ENCODE results near the gene ADCY4. TPM values are rescaled to one million over a fixed set of nuclear protein-coding genes. Genes with fewer than 3 reads are reported as not detected.

The ADCY4 gene
- total RNA-seq, 1 donor from 2014 or later = 2.3 TPM

DNA sequence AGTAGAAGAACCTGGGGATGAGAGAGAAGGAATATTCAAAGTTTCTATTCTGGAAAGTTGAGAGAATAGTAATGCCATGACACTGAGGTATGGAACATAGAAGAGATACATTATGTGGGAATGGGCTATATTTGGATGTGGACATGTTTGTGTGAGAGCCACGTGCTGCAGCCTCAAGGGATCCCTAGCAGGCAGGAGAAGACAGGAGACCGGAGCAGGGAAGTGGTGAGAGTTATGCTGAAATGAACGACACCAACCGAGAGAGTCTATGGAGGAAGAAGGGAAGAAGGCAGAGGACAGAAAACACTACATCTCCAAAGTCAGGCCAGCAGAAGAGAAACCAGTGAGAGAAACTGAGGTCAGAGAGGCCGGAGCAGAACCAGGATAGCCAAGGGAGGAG lies 14.9 kb upstream of the ADCY4 start:
- no peaks in the 10 kb centered on the region for H3K36me3 Mint-ChIP-seq (ENCODE audit: low read depth)
- ChIA-PET CTCF (interaction anchor here (0.6 to 1.1 kb wide), 3 partner anchors 16 to 88 kb away, joined by 3 to 4 read pairs (median 3); no protein-coding TSS in a partner anchor), POLR2A (no interaction called here)
- H3K4me3 Mint-ChIP-seq = no peak overlapping the region
- intact Hi-C loops (cut with micrococcal nuclease) = no loop called here
- H3K27me3 Mint-ChIP-seq = peaks cover 43% of the 10 kb centered on the region
- no peak for DNase-seq
- no peaks in the 10 kb centered on the region for H3K9me3 Mint-ChIP-seq
- no peaks in the 10 kb centered on the region for H3K4me1 Mint-ChIP-seq
- ATAC-seq (ENCODE audit: low read depth) = no peak
- TF ChIP-seq, protein P1, sequence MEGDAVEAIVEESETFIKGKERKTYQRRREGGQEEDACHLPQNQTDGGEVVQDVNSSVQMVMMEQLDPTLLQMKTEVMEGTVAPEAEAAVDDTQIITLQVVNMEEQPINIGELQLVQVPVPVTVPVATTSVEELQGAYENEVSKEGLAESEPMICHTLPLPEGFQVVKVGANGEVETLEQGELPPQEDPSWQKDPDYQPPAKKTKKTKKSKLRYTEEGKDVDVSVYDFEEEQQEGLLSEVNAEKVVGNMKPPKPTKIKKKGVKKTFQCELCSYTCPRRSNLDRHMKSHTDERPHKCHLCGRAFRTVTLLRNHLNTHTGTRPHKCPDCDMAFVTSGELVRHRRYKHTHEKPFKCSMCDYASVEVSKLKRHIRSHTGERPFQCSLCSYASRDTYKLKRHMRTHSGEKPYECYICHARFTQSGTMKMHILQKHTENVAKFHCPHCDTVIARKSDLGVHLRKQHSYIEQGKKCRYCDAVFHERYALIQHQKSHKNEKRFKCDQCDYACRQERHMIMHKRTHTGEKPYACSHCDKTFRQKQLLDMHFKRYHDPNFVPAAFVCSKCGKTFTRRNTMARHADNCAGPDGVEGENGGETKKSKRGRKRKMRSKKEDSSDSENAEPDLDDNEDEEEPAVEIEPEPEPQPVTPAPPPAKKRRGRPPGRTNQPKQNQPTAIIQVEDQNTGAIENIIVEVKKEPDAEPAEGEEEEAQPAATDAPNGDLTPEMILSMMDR (IDR thresholded peaks at IDR 0.05) = no peak
- H3K27ac Mint-ChIP-seq = no peak overlapping the region

DNA sequence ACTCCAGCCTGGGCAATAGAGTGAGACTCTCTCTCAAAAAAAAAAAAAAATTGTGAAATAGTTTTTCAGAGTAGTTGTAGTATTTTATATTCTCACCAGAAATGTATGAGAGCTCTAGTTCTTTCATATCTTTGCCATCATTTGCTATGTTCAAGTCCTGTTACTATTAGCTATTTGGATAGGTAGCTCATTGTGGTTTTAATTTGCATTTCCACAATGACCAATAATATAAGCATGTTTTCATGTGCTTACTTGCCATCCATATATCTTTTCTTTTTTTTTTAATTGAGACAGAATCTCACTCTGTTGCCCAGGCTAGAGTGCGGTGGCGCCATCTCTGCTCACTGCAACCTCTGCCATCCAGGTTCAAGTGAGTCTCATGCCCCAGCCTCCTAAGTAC lies 13.3 kb upstream of the ADCY4 start:
- Mint-ChIP-seq H3K27ac (no peak overlapping the region), H3K36me3 (ENCODE audit: low read depth) (no peaks in the 10 kb centered on the region), H3K4me3 (no peak overlapping the region), H3K4me1 (no peaks in the 10 kb centered on the region), H3K9me3 (no peaks in the 10 kb centered on the region), H3K27me3 (peaks cover 41% of the 10 kb centered on the region)
- DNase-seq (no peak), ATAC-seq (ENCODE audit: low read depth) (no peak)
- TF ChIP-seq, protein P1 (IDR thresholded peaks at IDR 0.05) = no peak
- intact Hi-C loops (cut with micrococcal nuclease) = no loop called here
- ChIA-PET POLR2A (interaction anchor here (0.6 to 1.8 kb wide), 2 partner anchors 83 to 367 kb away, joined by 4 read pairs; no protein-coding TSS in a partner anchor), CTCF (interaction anchor here (0.6 to 4.9 kb wide), 2 partner anchors 14 to 105 kb away, joined by 4 to 22 read pairs; partner anchors contain the start of gene ADCY4)

DNA sequence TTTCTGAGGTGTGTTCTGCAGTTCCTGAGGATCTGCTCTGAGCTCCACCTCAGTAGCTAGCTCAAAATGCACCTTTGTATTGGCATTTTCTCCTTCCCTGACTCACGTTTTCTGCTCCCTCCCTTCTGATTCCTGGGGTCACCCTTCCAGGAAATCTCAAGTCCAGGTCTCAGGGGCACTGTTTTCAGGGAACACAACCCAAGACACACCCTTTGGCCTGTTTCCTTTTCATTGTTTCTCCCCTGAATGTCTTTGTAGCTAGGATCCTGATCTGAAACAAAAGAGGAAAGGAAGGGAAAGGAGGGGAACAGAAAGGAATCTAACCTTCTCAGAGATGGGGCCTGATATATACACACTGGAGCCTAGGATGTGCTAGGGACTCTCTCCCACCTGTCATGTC lies 12.3 kb upstream of the ADCY4 start:
- ChIA-PET CTCF (interaction anchor here (1.9 to 4.9 kb wide), 2 partner anchors 13 to 84 kb away, joined by 4 to 22 read pairs; partner anchors contain the start of gene ADCY4), POLR2A (interaction anchor here (1.8 kb wide), 1 partner anchor 84 kb away, joined by 4 read pairs; no protein-coding TSS in a partner anchor)
- TF ChIP-seq, protein P1 (IDR thresholded peaks at IDR 0.05) = no peak
- Mint-ChIP-seq H3K27me3 (peaks cover 36% of the 10 kb centered on the region), H3K36me3 (ENCODE audit: low read depth) (no peaks in the 10 kb centered on the region), H3K4me3 (no peak overlapping the region), H3K27ac (no peak overlapping the region), H3K4me1 (no peaks in the 10 kb centered on the region), H3K9me3 (no peaks in the 10 kb centered on the region)
- no peak for ATAC-seq (ENCODE audit: low read depth)
- DNase-seq = no peak
- intact Hi-C loops (cut with micrococcal nuclease) = no loop called here

DNA sequence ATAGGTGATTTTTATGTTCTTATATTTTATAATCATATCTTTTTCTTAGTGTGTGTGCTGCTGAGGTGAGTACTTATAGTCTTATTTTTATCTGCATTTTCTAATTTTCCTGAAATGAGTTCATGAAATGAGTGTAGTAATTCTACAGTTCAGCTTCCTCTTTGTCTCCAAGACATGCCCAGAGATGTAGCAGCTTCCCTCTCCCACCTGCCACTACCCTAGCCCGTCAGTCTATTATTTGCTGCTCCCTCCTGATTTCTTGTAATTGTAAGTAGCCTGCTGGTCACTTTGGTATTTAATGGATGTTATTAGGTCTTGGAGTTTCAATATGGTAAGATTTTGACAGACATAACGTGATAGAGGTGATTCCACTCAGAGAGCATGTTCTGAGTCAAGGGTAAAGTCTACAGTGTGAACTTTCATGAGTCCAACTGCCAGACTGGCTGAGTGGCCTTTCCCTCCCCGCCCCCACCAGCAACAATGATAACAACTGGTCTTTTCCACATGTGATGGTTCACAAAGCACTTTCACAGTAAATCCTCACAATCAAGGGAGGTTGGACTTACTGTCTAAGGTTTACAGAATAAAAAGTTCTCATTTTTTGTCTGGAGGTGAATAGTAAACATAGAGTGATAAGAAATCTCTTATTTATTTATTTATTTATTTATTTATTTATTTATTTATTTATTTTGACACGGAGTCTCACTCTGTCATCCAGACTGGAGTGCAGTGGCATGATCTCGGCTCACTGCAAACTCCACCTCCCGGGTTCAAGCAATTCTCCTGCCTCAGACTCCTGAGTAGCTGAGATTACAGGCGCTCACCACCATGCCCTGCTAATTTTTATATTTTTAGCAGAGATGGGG lies 9.2 kb upstream of the ADCY4 start:
- Mint-ChIP-seq H3K4me1 (peaks cover 8% of the 10 kb centered on the region), H3K27me3 (peaks cover 20% of the 10 kb centered on the region), H3K36me3 (ENCODE audit: low read depth) (peaks cover 3% of the 10 kb centered on the region), H3K9me3 (no peaks in the 10 kb centered on the region), H3K4me3 (no peak overlapping the region), H3K27ac (no peak overlapping the region)
- no peak for ATAC-seq (ENCODE audit: low read depth)
- TF ChIP-seq, protein P1 (IDR thresholded peaks at IDR 0.05) = no peak
- intact Hi-C loops (cut with micrococcal nuclease) = no loop called here
- POLR2A ChIA-PET = no interaction called here
- no peak for DNase-seq
- CTCF ChIA-PET = interaction anchor here (4.9 kb wide), 1 partner anchor 10 kb away, joined by 22 read pairs; the partner anchor contains the start of gene ADCY4

DNA sequence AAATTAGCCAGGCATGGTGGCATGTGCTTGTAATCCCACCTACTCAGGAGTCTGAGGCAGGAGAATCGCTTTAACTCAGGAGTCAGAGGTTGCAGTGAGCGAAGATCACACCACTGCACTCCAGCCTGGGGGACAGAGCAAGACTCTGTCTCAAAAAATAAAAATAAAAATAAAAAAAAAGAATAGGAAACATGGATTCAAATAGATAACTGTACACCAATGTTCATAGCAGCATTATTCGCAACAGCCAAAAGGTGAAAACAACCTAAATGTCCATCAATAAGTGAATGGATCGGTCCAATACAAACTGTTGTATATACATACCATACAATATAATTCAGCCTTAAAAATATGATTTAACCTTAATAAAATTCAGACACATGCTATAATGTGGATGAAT lies 8.0 kb upstream of the ADCY4 start:
- TF ChIP-seq, protein P1 (IDR thresholded peaks at IDR 0.05) = no peak
- Mint-ChIP-seq H3K36me3 (ENCODE audit: low read depth) (peaks cover 5% of the 10 kb centered on the region), H3K4me3 (no peak overlapping the region), H3K9me3 (no peaks in the 10 kb centered on the region), H3K27me3 (peaks cover 20% of the 10 kb centered on the region), H3K27ac (no peak overlapping the region), H3K4me1 (peaks cover 19% of the 10 kb centered on the region)
- ATAC-seq (ENCODE audit: low read depth) (no peak), DNase-seq (no peak)
- ChIA-PET CTCF (no interaction called here), POLR2A (no interaction called here)
- intact Hi-C loops (cut with micrococcal nuclease) = no loop called here
